GM23338 (cell line): ENCODE measurements around the gene LMBR1. TPM values are rescaled to one million over a fixed set of nuclear protein-coding genes. Genes with fewer than 3 reads are reported as not detected.

Experiments used
- ATAC-seq: fragments of 200-7000 bp; cut with Tn5 transposase; 3 replicates; pipeline ENCODE4 v1.9.1; 2020
- DNase-seq: peaks from one replicate; pipeline ENCODE4 v3.0.0-alpha.2; 2015; ENCODE audit warnings: low spot score
- H2AFZ ChIP-seq: fragments of 200-600 bp; sonication (generic); 2 replicates; pipeline ENCODE4 v1.8.0; 2016; ENCODE audit warnings: antibody characterized with exemption, mild to moderate bottlenecking, moderate library complexity
- H3F3A ChIP-seq: fragments of 200-600 bp; sonication (generic); replicated peaks from 2 replicates; pipeline ENCODE4 v1.8.0; 2017; ENCODE audit warnings: antibody characterized with exemption, mixed run types, low read depth
- H3K27ac ChIP-seq: fragments of 200-600 bp; sonication (generic); 2 replicates; pipeline ENCODE4 v1.6.1; 2016; ENCODE audit warnings: low read depth
- H3K27me3 ChIP-seq: fragments of 200-600 bp; sonication (generic); 2 replicates; pipeline ENCODE4 v1.8.0; 2016; ENCODE audit warnings: mild to moderate bottlenecking, mixed run types, moderate library complexity; ENCODE audit not compliant: insufficient read depth
- H3K36me3 ChIP-seq: fragments of 200-600 bp; sonication (generic); 2 replicates; pipeline ENCODE4 v1.8.0; 2016; ENCODE audit warnings: mild to moderate bottlenecking; ENCODE audit not compliant: insufficient read depth
- H3K4me1 ChIP-seq: fragments of 200-600 bp; sonication (generic); 2 replicates; pipeline ENCODE4 v1.8.0; 2016; ENCODE audit warnings: mild to moderate bottlenecking, moderate library complexity; ENCODE audit not compliant: insufficient read depth
- H3K4me2 ChIP-seq: fragments of 200-600 bp; sonication (generic); 2 replicates; pipeline ENCODE4 v1.7.1; 2017; ENCODE audit warnings: mixed run types
- H3K4me3 ChIP-seq: fragments of 200-600 bp; sonication (generic); 2 replicates; pipeline ENCODE4 v1.6.1; 2016; ENCODE audit warnings: mixed run types
- H3K79me2 ChIP-seq: fragments of 200-600 bp; sonication (generic); replicated peaks from 2 replicates; pipeline ENCODE4 v1.8.0; 2017; ENCODE audit warnings: mild to moderate bottlenecking; ENCODE audit not compliant: insufficient read depth
- H3K9me2 ChIP-seq: fragments of 200-600 bp; sonication (generic); 2 replicates; pipeline ENCODE4 v1.8.0; 2017; ENCODE audit not compliant: insufficient read depth
- H4K20me1 ChIP-seq: fragments of 200-600 bp; sonication (generic); replicated peaks from 2 replicates; pipeline ENCODE4 v1.8.0; 2017; ENCODE audit warnings: mild to moderate bottlenecking; ENCODE audit not compliant: insufficient read depth
- H3K27ac Mint-ChIP-seq: 2 replicates; pipeline ENCODE4 v1.8.0; 2020; ENCODE audit warnings: inconsistent platforms, mild to moderate bottlenecking, moderate library complexity, mixed read lengths
- H3K27me3 Mint-ChIP-seq: 3 replicates; pipeline ENCODE4 v1.8.0; 2022; ENCODE audit warnings: low read depth, mild to moderate bottlenecking, moderate library complexity, mixed read lengths, inconsistent platforms; ENCODE audit not compliant: insufficient read depth, poor library complexity
- H3K36me3 Mint-ChIP-seq: 3 replicates; pipeline ENCODE4 v1.8.0; 2021; ENCODE audit warnings: low read depth, mild to moderate bottlenecking, inconsistent platforms, moderate library complexity, mixed read lengths
- H3K4me1 Mint-ChIP-seq: 3 replicates; pipeline ENCODE4 v1.8.0; 2020; ENCODE audit warnings: mild to moderate bottlenecking, inconsistent platforms, mixed read lengths
- H3K4me3 Mint-ChIP-seq: 3 replicates; pipeline ENCODE4 v1.8.0; 2021; ENCODE audit warnings: moderate library complexity, mild to moderate bottlenecking, inconsistent platforms, mixed read lengths
- H3K9me3 Mint-ChIP-seq: 3 replicates; pipeline ENCODE4 v1.8.0; 2020; ENCODE audit warnings: moderate library complexity, mild to moderate bottlenecking, inconsistent platforms, mixed read lengths
- CREB1 ChIP-seq: fragments of 250-450 bp; sonication (Bioruptor Pico); IDR thresholded peaks from 2 replicates; pipeline ENCODE4 v1.5.0; 2020; ENCODE audit warnings: low read depth, mild to moderate bottlenecking, moderate library complexity
- EZH2phosphoT487 ChIP-seq: fragments of 200-600 bp; sonication (generic); IDR thresholded peaks from one replicate; pipeline ENCODE4 v1.8.1; 2018; ENCODE audit warnings: antibody characterized with exemption; ENCODE audit not compliant: unreplicated experiment
- JUNB ChIP-seq: IDR thresholded peaks from one replicate; pipeline ENCODE4 v1.6.1; 2016; ENCODE audit warnings: antibody characterized with exemption; ENCODE audit not compliant: unreplicated experiment
- NANOG ChIP-seq: IDR thresholded peaks from 2 replicates; pipeline ENCODE4 v1.6.1; 2016; ENCODE audit warnings: antibody characterized with exemption, borderline replicate concordance
- STAT1 ChIP-seq: IDR thresholded peaks from one replicate; pipeline ENCODE4 v1.6.1; 2016; ENCODE audit warnings: antibody characterized with exemption; ENCODE audit not compliant: unreplicated experiment
- ZNF114 ChIP-seq: fragments of 250-450 bp; sonication (Bioruptor Pico); IDR thresholded peaks from 2 replicates; pipeline ENCODE4 v1.5.0; 2020; ENCODE audit warnings: mild to moderate bottlenecking, moderate library complexity
- polyA plus RNA-seq: library from polyadenylated mRNA; unstranded; fragments of >200 nt; fragmentation: Nextera tagmentation; extraction: Ambion mirVana; gene quantifications from 2 replicates; pipeline ENCODE4 v1.2.1, GENCODE V29; 2016
- total RNA-seq: library from RNA; depleted of rRNA; stranded (reverse); fragments of >200 nt; shearing (Covaris generic); gene quantifications from 2 replicates; pipeline ENCODE4 v1.2.3, GENCODE V29; 2014
- TF ChIP-seq, protein P1 (sequence below): fragments of 250-450 bp; sonication (Bioruptor Pico); IDR thresholded peaks from 2 replicates; pipeline ENCODE4 v1.5.0; 2020; ENCODE audit warnings: mild to moderate bottlenecking, moderate library complexity
- TF ChIP-seq, protein P2 (sequence below): IDR thresholded peaks from 2 replicates; pipeline ENCODE4 v1.6.1; 2016; ENCODE audit warnings: antibody characterized with exemption
- TF ChIP-seq, protein P3 (sequence below), 2 experiments: fragments of 200-600 bp in 1 of 2; sonication (generic) in 1 of 2; conservative IDR thresholded peaks; 2 replicates each; pipeline versions ENCODE4 v1.5.1 to v1.6.1; 2016 to 2017; ENCODE audit warnings: antibody characterized with exemption in 2 of 2, low read depth in 2 of 2, mild to moderate bottlenecking in 2 of 2, moderate library complexity in 1 of 2
- TF ChIP-seq, protein P4 (sequence below): IDR thresholded peaks from one replicate; pipeline ENCODE4 v1.6.1; 2018; ENCODE audit warnings: antibody characterized with exemption; ENCODE audit not compliant: unreplicated experiment

The LMBR1 gene
- total and polyA plus RNA-seq, 2 experiments from 2014 or later = 21.8 to 90.1 TPM

DNA sequence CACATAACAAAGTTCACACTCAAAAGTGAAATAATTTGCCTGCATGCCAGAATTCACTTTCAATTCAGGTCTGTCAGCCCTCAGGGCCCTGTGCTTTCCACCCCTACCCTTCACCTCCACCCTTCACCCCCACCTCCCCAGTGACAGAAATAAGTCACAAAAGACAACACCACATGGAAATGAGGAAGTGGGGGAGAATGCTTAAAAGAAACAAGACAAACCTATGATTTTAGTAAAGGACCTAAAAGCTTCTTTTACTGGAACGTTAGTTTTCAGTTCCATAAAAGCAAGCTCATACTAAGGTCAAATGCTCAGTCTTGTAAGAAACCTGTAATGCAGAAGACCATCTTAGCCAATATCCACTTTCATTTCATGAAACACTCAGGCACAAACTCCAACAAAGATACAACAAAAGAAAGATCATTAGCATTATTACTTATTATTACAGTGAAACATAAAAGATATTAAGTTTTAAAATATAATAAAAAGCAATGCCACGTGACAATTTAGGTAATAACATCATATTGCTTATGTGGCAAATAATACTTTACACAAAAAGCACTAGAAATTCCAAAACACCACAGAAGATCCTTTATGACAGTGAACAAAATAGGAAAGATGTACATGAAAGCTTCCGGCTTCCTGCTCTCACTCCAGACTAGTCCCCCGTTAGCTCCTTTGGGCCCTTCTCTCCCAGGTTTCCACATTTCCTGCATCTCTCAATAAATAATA lies 112.1 kb downstream of the LMBR1 start:
- Histone ChIP-seq H3K27me3 (no peaks in the 10 kb centered on the region), H4K20me1 (no peaks in the 10 kb centered on the region; the same call in 1 of the 2 replicates), H3K36me3 (no peaks in the 10 kb centered on the region), H3K9me2 (no peaks in the 10 kb centered on the region; the same call in 1 of the 2 replicates), H3F3A (no peaks in the 10 kb centered on the region), H3K79me2 (no peaks in the 10 kb centered on the region), H2AFZ (no peak overlapping the region), H3K27ac (no peak overlapping the region), H3K4me2 (no peak overlapping the region), H3K4me3 (no peak overlapping the region), H3K4me1 (peaks cover 4% of the 10 kb centered on the region; the same call in 1 of the 2 replicates)
- H3K4me1 Mint-ChIP-seq = peaks cover 12% of the 10 kb centered on the region; the same call in 2 of the 3 replicates
- H3K27me3 Mint-ChIP-seq = no peaks in the 10 kb centered on the region
- TF ChIP-seq EZH2phosphoT487 = no peak
- no peak for TF ChIP-seq STAT1
- TF ChIP-seq, protein P1, sequence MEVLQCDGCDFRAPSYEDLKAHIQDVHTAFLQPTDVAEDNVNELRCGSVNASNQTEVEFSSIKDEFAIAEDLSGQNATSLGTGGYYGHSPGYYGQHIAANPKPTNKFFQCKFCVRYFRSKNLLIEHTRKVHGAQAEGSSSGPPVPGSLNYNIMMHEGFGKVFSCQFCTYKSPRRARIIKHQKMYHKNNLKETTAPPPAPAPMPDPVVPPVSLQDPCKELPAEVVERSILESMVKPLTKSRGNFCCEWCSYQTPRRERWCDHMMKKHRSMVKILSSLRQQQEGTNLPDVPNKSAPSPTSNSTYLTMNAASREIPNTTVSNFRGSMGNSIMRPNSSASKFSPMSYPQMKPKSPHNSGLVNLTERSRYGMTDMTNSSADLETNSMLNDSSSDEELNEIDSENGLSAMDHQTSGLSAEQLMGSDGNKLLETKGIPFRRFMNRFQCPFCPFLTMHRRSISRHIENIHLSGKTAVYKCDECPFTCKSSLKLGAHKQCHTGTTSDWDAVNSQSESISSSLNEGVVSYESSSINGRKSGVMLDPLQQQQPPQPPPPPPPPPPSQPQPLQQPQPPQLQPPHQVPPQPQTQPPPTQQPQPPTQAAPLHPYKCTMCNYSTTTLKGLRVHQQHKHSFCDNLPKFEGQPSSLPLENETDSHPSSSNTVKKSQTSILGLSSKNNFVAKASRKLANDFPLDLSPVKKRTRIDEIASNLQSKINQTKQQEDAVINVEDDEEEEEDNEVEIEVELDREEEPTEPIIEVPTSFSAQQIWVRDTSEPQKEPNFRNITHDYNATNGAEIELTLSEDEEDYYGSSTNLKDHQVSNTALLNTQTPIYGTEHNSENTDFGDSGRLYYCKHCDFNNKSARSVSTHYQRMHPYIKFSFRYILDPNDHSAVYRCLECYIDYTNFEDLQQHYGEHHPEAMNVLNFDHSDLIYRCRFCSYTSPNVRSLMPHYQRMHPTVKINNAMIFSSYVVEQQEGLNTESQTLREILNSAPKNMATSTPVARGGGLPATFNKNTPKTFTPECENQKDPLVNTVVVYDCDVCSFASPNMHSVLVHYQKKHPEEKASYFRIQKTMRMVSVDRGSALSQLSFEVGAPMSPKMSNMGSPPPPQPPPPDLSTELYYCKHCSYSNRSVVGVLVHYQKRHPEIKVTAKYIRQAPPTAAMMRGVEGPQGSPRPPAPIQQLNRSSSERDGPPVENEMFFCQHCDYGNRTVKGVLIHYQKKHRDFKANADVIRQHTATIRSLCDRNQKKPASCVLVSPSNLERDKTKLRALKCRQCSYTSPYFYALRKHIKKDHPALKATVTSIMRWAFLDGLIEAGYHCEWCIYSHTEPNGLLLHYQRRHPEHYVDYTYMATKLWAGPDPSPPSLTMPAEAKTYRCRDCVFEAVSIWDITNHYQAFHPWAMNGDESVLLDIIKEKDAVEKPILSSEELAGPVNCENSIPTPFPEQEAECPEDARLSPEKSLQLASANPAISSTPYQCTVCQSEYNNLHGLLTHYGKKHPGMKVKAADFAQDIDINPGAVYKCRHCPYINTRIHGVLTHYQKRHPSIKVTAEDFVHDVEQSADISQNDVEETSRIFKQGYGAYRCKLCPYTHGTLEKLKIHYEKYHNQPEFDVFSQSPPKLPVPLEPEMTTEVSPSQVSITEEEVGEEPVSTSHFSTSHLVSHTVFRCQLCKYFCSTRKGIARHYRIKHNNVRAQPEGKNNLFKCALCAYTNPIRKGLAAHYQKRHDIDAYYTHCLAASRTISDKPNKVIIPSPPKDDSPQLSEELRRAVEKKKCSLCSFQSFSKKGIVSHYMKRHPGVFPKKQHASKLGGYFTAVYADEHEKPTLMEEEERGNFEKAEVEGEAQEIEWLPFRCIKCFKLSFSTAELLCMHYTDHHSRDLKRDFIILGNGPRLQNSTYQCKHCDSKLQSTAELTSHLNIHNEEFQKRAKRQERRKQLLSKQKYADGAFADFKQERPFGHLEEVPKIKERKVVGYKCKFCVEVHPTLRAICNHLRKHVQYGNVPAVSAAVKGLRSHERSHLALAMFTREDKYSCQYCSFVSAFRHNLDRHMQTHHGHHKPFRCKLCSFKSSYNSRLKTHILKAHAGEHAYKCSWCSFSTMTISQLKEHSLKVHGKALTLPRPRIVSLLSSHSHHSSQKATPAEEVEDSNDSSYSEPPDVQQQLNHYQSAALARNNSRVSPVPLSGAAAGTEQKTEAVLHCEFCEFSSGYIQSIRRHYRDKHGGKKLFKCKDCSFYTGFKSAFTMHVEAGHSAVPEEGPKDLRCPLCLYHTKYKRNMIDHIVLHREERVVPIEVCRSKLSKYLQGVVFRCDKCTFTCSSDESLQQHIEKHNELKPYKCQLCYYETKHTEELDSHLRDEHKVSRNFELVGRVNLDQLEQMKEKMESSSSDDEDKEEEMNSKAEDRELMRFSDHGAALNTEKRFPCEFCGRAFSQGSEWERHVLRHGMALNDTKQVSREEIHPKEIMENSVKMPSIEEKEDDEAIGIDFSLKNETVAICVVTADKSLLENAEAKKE (CRISPR knock-in tag) = no peak
- TF ChIP-seq, protein P2, sequence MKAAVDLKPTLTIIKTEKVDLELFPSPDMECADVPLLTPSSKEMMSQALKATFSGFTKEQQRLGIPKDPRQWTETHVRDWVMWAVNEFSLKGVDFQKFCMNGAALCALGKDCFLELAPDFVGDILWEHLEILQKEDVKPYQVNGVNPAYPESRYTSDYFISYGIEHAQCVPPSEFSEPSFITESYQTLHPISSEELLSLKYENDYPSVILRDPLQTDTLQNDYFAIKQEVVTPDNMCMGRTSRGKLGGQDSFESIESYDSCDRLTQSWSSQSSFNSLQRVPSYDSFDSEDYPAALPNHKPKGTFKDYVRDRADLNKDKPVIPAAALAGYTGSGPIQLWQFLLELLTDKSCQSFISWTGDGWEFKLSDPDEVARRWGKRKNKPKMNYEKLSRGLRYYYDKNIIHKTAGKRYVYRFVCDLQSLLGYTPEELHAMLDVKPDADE = no peak
- no peak for TF ChIP-seq NANOG
- TF ChIP-seq ZNF114 (CRISPR knock-in tag) = no peak
- TF ChIP-seq, protein P3, sequence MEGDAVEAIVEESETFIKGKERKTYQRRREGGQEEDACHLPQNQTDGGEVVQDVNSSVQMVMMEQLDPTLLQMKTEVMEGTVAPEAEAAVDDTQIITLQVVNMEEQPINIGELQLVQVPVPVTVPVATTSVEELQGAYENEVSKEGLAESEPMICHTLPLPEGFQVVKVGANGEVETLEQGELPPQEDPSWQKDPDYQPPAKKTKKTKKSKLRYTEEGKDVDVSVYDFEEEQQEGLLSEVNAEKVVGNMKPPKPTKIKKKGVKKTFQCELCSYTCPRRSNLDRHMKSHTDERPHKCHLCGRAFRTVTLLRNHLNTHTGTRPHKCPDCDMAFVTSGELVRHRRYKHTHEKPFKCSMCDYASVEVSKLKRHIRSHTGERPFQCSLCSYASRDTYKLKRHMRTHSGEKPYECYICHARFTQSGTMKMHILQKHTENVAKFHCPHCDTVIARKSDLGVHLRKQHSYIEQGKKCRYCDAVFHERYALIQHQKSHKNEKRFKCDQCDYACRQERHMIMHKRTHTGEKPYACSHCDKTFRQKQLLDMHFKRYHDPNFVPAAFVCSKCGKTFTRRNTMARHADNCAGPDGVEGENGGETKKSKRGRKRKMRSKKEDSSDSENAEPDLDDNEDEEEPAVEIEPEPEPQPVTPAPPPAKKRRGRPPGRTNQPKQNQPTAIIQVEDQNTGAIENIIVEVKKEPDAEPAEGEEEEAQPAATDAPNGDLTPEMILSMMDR (conservative IDR thresholded peaks at IDR 0.05; ENCODE audit: low read depth in 2 of 2) = no peak
- no peak for TF ChIP-seq CREB1 (CRISPR knock-in tag)
- TF ChIP-seq, protein P4, sequence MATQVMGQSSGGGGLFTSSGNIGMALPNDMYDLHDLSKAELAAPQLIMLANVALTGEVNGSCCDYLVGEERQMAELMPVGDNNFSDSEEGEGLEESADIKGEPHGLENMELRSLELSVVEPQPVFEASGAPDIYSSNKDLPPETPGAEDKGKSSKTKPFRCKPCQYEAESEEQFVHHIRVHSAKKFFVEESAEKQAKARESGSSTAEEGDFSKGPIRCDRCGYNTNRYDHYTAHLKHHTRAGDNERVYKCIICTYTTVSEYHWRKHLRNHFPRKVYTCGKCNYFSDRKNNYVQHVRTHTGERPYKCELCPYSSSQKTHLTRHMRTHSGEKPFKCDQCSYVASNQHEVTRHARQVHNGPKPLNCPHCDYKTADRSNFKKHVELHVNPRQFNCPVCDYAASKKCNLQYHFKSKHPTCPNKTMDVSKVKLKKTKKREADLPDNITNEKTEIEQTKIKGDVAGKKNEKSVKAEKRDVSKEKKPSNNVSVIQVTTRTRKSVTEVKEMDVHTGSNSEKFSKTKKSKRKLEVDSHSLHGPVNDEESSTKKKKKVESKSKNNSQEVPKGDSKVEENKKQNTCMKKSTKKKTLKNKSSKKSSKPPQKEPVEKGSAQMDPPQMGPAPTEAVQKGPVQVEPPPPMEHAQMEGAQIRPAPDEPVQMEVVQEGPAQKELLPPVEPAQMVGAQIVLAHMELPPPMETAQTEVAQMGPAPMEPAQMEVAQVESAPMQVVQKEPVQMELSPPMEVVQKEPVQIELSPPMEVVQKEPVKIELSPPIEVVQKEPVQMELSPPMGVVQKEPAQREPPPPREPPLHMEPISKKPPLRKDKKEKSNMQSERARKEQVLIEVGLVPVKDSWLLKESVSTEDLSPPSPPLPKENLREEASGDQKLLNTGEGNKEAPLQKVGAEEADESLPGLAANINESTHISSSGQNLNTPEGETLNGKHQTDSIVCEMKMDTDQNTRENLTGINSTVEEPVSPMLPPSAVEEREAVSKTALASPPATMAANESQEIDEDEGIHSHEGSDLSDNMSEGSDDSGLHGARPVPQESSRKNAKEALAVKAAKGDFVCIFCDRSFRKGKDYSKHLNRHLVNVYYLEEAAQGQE = no peak
- TF ChIP-seq JUNB = no peak
- DNase-seq = no peak
- no peak overlapping the region for H3K4me3 Mint-ChIP-seq
- H3K36me3 Mint-ChIP-seq = peaks cover 5% of the 10 kb centered on the region; the same call in 1 of the 3 replicates
- no peak for ATAC-seq
- no peaks in the 10 kb centered on the region for H3K9me3 Mint-ChIP-seq
- no peak overlapping the region for H3K27ac Mint-ChIP-seq
